Esophagus squamous epithelium (tissue), 4 donors: ENCODE data around the gene STT3B.

Source experiments
- CTCF ChIP-seq, 6 experiments: fragments of 450-650 bp in 4 of 6; fragments of 200-600 bp in 2 of 6; sonication (generic) in 2 of 6; IDR thresholded peaks; one replicate each; pipeline ENCODE4 v1.5.1; 2016 to 2019; ENCODE audit warnings: antibody characterized with exemption in 6 of 6, mild to moderate bottlenecking in 4 of 6, moderate library complexity in 4 of 6
- POLR2A ChIP-seq, 4 donors: fragments of 450-650 bp; IDR thresholded peaks; one replicate each; pipeline ENCODE4 v1.6.1; 2017; ENCODE audit warnings: antibody characterized with exemption in 4 of 4, mild to moderate bottlenecking in 4 of 4, moderate library complexity in 3 of 4

GRCh38 chr3:31575448-31575847 is 42.7 kb downstream of the STT3B start:
- TF ChIP-seq CTCF (IDR thresholded peaks at IDR 0.05): no peak
- no peak for TF ChIP-seq POLR2A (IDR thresholded peaks at IDR 0.05)
